Activated CD8-positive, alpha-beta memory T cell treated with anti-CD3 and anti-CD28 coated beads, Interleukin-2, amount 50 U/mL, for 1 hour (primary cell): ENCODE measurements around the gene EPC2.

Experiments used
- DNase-seq: peaks from one replicate; pipeline ENCODE4 v3.0.0-alpha.2; 2020; ENCODE audit errors: extremely low read depth

EPC2 gene

GRCh38 chr2:148643998-148644882 is at the start of gene EPC2:
EPC2 (plus strand) TSS chr2:148644751; CDS start chr2:148645018, 267 bp downstream.
- peak; percentile 56 for DNase-seq

- DNase-seq = no peak
Measured at GRCh38 chr2:148596018-148596417, 48.5 kb upstream of the EPC2 start.

GRCh38 chr2:148599109-148599991 is 45.2 kb upstream of the EPC2 start:
- DNase-seq = no peak

GRCh38 chr2:148602885-148603561 is 41.5 kb upstream of the EPC2 start:
- no peak for DNase-seq

GRCh38 chr2:148603562-148603920 is 41.0 kb upstream of the EPC2 start:
- no peak for DNase-seq

GRCh38 chr2:148604927-148605326 is 39.6 kb upstream of the EPC2 start:
- DNase-seq = no peak

GRCh38 chr2:148607566-148607965 is 37.0 kb upstream of the EPC2 start:
- no peak for DNase-seq

GRCh38 chr2:148613231-148614013 is 31.1 kb upstream of the EPC2 start:
- DNase-seq = no peak

GRCh38 chr2:148614014-148614321 is 30.6 kb upstream of the EPC2 start:
- no peak for DNase-seq

GRCh38 chr2:148614322-148615049 is 30.1 kb upstream of the EPC2 start:
- no peak for DNase-seq

GRCh38 chr2:148615381-148615841 is 29.1 kb upstream of the EPC2 start:
- no peak for DNase-seq

GRCh38 chr2:148616662-148617061 is 27.9 kb upstream of the EPC2 start:
- no peak for DNase-seq

- DNase-seq = no peak
Measured at GRCh38 chr2:148617219-148617618, 27.3 kb upstream of the EPC2 start.

- DNase-seq = no peak
Measured at GRCh38 chr2:148619560-148620195, 24.9 kb upstream of the EPC2 start.

GRCh38 chr2:148622366-148622765 is 22.2 kb upstream of the EPC2 start:
- DNase-seq = no peak

- DNase-seq = no peak
Measured at GRCh38 chr2:148623086-148623485, 21.5 kb upstream of the EPC2 start.

GRCh38 chr2:148627224-148627623 is 17.3 kb upstream of the EPC2 start:
- DNase-seq = no peak

- no peak for DNase-seq
Measured at GRCh38 chr2:148634749-148635148, 9.8 kb upstream of the EPC2 start.

GRCh38 chr2:148638543-148638942 is 6.0 kb upstream of the EPC2 start:
- no peak for DNase-seq

GRCh38 chr2:148640767-148641166 is 3.8 kb upstream of the EPC2 start:
- no peak for DNase-seq
